ENCODE measurements around the gene SFTPA1.
"Not testable (repeated sequence)": the region's sequence is repeated elsewhere in the genome, so short reads cannot be mapped to it uniquely, and the experiment has no call there.

Gene SFTPA1

GRCh38 chr10:79611193-79611976 lies 646 bp downstream of the SFTPA1 start:
- not testable (repeated sequence) for DNase-seq (ENCODE audit: low spot score)

DNA sequence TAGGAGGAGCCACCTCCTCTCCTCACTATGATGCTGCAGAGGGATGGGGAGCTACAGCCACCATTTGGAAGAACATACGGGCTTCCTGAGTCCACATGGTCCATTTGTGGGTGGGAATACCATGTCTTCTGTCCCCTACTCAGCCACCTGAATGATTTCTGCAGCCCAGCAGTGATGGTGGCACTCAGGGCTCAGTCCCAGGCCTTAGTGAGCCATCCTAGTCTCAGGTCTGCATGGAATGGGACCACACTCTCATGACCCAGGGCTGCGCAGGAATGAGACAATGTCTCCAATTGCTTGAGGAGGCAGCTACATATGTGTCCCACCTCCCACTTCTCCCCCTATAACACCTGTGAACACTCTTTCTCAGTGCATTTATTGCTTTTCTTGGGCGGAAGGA lies 4.8 kb downstream of the SFTPA1 start:
- no peak for DNase-seq (ENCODE audit: low spot score)

GRCh38 chr10:79616164-79616563 lies 5.4 kb downstream of the SFTPA1 start:
- DNase-seq (ENCODE audit: low spot score), result no peak

- DNase-seq (ENCODE audit: low spot score), result not testable (repeated sequence)
Measured at GRCh38 chr10:79623663-79624062, 12.9 kb downstream of the SFTPA1 start.

DNA sequence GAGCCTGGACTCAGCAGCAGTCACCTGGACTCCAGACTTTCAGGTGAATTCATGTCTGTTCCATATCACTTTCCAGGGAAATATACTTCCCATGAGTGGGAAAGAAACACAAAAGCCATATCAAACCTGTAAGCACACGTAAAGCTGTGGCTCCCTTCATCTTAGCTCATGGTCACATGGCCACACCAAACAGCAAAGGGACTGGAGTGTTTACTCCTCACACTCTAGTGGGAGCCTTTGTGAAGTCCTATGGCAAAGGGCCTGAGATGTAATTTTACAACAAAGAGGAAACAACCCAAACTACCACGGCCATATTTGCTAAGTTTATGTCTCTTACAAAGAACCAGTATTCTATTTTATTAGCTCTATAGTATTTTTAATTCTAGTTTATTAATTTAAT lies 16.3 kb downstream of the SFTPA1 start:
- no peak for DNase-seq (ENCODE audit: low spot score)

- no peak for DNase-seq (ENCODE audit: low spot score)
Measured at GRCh38 chr10:79628083-79628482, 17.3 kb downstream of the SFTPA1 start.

- no peak for DNase-seq (ENCODE audit: low spot score)
Measured at GRCh38 chr10:79628988-79629954, 18.5 kb downstream of the SFTPA1 start.

DNA sequence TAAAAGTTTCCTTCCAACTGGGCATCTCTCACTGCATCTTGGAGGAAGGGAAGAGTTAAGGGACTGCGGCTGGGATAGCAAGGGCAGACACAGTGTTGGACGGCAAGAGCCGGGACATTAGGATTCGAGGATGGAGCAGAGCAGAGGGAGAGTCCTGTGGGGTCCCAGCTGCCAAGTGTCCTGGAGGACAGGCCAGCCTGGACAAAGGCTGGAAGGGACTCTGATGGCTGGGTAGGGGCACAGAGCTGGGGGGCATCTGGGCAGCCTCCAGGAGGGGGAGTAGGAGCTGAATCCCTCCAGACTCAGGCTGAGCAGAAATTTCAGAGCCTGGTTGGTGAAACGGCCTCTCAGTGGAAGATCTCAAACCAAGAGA lies 19.2 kb downstream of the SFTPA1 start:
- DNase-seq (ENCODE audit: low spot score), result no peak

DNA sequence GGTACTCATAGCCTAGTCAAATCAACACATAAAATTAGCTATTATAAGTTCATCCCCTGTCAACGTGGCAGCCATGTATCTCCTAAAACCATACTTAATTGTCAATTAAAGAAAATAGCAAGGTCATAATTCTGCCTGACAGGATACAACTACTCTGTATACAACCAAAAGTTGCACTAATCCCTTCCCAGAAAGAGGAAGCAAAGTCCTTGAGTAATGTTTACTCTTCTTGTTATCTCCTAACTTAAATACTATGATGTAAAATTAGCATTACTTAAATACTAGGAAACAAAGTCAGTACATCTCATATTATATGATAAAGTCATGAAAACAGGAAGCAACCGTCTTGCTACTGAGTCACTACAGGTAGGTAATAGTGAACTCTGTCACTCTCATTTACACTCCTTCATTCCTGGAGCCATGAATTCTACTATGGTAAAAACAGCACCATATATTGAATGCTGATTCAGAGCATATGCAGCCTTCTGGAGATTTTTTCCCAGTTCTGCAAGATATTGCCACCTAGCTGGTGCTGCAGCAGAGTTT lies 26.0 kb downstream of the SFTPA1 start:
- DNase-seq (ENCODE audit: low spot score), result not testable (repeated sequence)

DNA sequence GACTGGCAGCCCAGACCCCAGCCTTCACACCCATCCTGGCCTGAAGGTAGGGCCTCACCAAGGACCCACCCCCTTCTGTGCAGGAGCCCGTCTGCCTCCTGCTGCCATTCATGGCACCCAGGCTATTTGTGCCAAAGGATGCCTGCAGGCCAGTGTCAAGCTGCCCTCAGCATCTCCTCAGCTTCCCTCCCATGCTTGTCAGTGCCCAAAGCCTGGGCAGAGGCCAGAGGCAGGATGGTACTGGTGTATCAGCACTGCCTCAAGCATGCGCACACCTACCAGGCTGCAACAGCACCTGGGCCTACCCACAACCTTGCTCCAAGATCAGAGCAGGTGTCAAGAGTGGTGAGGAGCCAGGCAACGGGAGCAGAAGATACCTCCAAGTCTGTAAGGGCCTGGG lies 27.6 kb downstream of the SFTPA1 start:
- no peak for DNase-seq (ENCODE audit: low spot score)

DNA sequence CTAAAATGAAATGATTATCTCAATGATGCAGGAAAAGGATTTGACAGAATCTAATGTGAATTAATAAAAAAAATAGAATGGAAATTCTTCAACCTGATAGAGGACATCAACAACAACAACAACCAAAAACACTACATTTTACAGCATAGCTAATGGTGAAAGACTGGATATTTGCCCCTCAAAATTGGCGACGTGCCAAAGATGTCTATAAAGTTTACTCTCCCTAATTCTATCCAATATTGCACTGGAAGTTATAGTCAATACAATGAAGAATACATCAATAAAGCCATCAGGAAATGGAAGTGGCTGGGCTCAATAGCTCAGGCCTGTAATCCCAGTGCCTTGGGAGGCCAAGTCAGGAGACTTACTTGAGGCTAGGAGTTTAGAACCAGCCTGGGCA lies 42.0 kb downstream of the SFTPA1 start:
- not testable (repeated sequence) for DNase-seq (ENCODE audit: low spot score)

- DNase-seq (ENCODE audit: low spot score), result not testable (repeated sequence)
Measured at GRCh38 chr10:79663287-79663686, 52.5 kb downstream of the SFTPA1 start.

- DNase-seq (ENCODE audit: low spot score), result not testable (repeated sequence)
Measured at GRCh38 chr10:79664686-79665085, 53.9 kb downstream of the SFTPA1 start.
